ENCODE measurements around the gene MLN.

- TF ChIP-seq CTCF (IDR thresholded peaks at IDR 0.05) (no peak), POLR2A (IDR thresholded peaks at IDR 0.05) (no peak)
Measured at GRCh38 chr6:33787346-33787953, 16.4 kb downstream of the MLN start.

Data from Peyer's patch (tissue), 4 donors.